GM10847 (cell line): ENCODE measurements around the gene TENM4.

ENCODE experiments used
- POLR2A ChIP-seq: IDR thresholded peaks from 2 replicates; pipeline ENCODE4 v1.6.1; 2011; ENCODE audit not compliant: insufficient read length; ENCODE audit errors: extremely low read depth

Gene TENM4

DNA sequence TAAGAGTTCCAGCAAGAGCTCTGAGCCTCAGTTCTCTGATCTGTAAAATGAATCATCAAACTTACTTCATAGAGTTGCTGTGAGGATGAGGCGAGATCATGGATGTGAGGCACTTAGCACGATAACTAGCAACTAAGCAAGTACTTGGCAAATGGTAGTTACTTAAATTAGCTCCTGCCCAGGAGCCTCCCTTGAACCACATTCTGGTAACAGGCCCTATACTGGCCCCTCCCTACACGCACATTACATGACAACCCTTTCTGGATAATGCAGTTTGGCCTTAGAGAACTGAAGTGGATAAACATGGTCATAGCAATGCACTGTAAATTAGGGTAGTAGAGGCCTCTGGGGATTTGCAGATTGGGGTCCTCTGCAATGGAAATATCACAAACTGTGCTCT, 678.7 kb downstream of the TENM4 start:
- no peak for TF ChIP-seq POLR2A

GRCh38 chr11:78759071-78759470, 681.8 kb downstream of the TENM4 start:
- no peak for TF ChIP-seq POLR2A

- TF ChIP-seq POLR2A, result no peak
Measured at GRCh38 chr11:78753297-78753696, 687.5 kb downstream of the TENM4 start.

DNA sequence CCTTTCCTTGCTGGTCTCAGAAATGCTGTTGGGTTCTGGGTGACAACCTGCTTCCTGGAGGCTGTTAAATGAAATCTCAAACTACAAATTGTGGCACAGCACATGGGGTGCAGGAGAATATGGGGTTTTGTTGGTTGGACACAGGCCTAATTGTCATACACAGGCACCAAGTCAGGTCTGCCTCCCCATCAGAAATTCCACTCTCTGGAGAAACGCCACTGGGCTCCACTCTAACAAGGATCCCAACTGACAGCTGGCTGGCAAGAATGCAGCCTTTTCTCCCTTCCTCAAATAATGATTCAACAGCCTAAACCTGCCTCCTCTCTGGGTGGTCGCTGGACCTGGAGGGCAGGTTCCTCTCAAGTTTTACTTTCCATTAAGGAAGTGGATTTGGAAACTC, 688.3 kb downstream of the TENM4 start:
- TF ChIP-seq POLR2A, result no peak

DNA sequence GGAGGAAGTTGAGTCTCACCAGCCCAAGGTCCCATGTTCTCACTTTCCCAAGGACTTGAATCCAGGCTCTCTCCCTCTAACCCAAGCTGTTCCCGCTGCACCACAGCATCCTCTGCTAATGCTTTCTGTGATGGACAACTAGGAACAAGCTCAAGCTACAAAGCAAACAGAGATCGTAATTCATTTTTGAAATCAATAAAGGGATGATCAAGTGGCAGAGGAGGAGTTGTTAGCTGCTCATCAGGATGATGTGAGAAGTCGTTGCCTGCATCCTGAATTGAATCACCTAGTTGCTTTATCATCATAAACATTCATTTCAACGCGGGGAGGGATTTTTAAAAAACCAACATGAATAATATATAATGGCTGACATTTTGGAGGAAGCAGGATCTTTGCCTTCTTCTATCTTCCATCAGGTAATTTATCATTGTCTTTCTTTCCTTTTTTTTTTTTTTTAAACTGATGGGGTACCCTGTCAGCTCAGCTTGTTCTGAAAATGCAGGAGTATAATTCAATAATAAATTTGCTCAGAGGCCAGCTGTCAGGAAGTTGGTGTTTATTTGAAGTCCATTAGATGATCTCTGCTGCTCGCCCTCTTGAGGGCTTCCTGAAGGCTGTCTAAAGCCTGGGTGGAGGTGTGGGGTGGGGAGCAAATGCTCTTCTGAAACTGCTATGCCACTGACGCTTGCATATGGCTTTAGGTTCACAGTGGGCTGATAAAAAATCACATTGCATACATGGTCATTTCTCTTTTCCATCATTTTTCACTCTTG, 691.7 kb downstream of the TENM4 start:
- no peak for TF ChIP-seq POLR2A

DNA sequence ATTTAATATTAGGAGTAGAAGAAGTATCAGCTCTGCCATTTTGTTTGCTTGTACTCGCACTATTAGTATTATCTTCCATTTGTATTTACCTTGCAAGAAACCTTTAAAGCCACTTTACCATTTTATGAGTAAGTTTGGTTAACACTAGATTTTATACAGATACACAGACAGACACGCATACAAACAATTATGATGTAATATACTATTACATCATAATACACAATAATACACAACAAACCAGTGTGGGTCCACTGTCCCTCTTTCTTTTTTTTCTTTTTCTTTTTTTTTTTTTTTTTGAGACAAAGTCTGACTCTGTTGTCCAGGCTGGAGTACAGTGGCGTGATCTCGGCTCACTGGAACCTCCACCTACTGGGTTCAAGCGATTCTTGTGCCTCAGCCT, 695.9 kb downstream of the TENM4 start:
- TF ChIP-seq POLR2A, result no peak

DNA sequence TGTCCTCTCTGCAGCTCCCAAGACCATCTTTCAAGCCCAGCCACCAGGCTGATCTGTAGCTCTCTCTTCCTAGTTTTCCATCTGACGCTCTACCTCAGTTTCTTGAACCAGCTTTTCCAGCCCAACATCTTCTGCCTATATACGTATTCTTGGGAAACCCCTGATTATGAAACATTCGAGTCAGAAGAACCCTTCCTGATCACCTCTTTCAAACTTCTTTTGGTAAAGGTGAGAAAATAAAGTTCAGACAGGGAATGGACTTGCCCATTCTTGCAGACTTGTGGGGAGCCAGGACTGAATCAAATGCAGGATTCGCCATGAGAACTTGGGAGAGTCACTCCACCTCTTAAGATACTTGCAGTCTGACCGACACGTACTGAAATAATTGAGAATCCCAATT, 696.6 kb downstream of the TENM4 start:
- TF ChIP-seq POLR2A, result no peak

GRCh38 chr11:78742430-78742829, 698.4 kb downstream of the TENM4 start:
- no peak for TF ChIP-seq POLR2A

GRCh38 chr11:78741741-78742140, 699.1 kb downstream of the TENM4 start:
- no peak for TF ChIP-seq POLR2A

- TF ChIP-seq POLR2A, result no peak
Measured at GRCh38 chr11:78740199-78741071, 700.4 kb downstream of the TENM4 start.

DNA sequence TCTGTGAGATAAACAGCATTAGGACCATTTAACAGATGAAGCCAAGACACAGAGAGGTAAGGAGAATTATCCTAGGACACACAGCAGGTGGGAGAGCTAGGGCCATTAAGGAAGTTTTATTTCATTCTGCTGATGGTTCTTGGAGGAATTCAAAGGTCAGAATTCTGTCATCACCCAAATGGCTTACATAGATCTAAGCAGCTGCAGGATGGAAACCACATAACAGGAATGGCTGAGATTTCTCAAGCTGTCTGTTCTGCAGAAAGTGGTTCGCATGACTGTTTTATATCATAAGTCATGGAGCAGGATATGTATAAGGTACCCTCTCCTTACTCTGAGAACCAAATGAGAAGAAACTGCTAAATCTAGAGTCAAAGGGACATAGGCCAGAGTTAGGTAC, 702.9 kb downstream of the TENM4 start:
- TF ChIP-seq POLR2A, result no peak

- TF ChIP-seq POLR2A, result no peak
Measured at GRCh38 chr11:78737301-78737700, 703.5 kb downstream of the TENM4 start.

GRCh38 chr11:78735711-78736110, 705.1 kb downstream of the TENM4 start:
- no peak for TF ChIP-seq POLR2A

DNA sequence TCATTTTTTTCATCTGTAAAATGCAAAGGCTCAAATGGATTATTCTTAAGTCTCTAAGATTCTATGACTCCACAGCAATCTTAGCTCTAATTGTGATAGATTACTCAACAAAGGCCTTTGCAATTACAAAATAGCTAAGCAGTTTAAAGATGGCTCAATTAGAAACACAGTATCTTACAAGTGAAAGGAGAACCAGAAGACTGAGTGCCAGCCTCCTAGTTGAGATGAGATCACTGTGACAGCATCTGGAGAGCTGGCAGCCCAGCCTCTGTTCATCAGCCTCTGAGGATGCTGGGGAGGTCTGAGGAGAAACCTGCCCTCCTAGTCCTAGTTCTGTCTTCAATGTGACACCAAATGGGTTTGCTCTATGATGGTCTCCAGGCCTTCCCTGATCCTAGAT, 707.8 kb downstream of the TENM4 start:
- TF ChIP-seq POLR2A, result no peak

- no peak for TF ChIP-seq POLR2A
Measured at GRCh38 chr11:78732246-78732645, 708.6 kb downstream of the TENM4 start.

DNA sequence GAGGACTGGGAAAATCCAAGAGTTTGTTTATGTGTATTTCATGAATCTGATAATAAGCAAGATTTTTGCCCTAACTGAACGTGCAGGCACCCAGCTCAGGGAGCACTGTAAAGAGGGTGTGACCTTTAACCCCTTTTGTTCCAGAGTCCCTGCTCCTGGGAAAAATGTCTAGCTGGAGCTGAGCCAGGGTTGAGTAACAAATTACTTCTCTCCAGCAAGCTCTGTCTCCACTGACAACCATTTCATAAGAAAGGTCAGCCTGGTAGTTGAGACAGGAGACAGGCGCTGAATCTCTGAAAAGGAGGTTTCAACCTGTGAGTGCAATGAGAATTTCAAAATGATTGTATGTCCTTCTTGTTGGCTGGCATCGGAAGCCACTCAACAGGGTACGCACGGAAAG, 709.8 kb downstream of the TENM4 start:
- no peak for TF ChIP-seq POLR2A
